Right lobe of liver (tissue), 6 donors: Measurements from ENCODE around the gene GMDS. TPM values are rescaled to one million over a fixed set of nuclear protein-coding genes. Genes with fewer than 3 reads are reported as not detected.

Experiments
- ATAC-seq, 4 donors: fragments of 200-7000 bp; cut with Tn5 transposase; one replicate each; pipeline ENCODE4 v1.9.1; 2020; ENCODE audit warnings: mild to moderate bottlenecking in 4 of 4, moderate library complexity in 4 of 4
- DNase-seq, 3 donors: peaks; one replicate each; pipeline ENCODE4 v3.0.0-alpha.2; 2020
- H3K27ac ChIP-seq, 3 donors: fragments of 200-600 bp; one replicate each; pipeline ENCODE4 v1.8.0; 2022
- H3K27me3 ChIP-seq, 2 donors: fragments of 200-600 bp; one replicate each; pipeline ENCODE4 v1.8.0; 2022
- H3K36me3 ChIP-seq, 4 donors: fragments of 200-600 bp; sonication (generic) in 1 of 4; one replicate each; pipeline versions ENCODE4 v1.5.1 to v1.8.0; 2017 to 2022; ENCODE audit warnings: control low read depth in 1 of 4
- H3K4me1 ChIP-seq, 4 donors: fragments of 200-600 bp; sonication (generic) in 1 of 4; one replicate each; pipeline versions ENCODE4 v1.5.1 to v1.8.0; 2017 to 2022; ENCODE audit warnings: control low read depth in 1 of 4
- H3K4me3 ChIP-seq, 3 donors: fragments of 200-600 bp; one replicate each; pipeline ENCODE4 v1.8.0; 2022
- H3K9me3 ChIP-seq, 4 donors: fragments of 200-600 bp; sonication (generic) in 1 of 4; one replicate each; pipeline versions ENCODE4 v1.5.1 to v1.8.0; 2017 to 2022; ENCODE audit warnings: control low read depth in 1 of 4
- CTCF ChIP-seq, 4 donors: fragments of 200-600 bp in 3 of 4; fragments of 450-650 bp in 1 of 4; IDR thresholded peaks; one replicate each; pipeline versions ENCODE4 v1.5.1 to v1.8.0; 2016 to 2022; ENCODE audit warnings: antibody characterized with exemption in 4 of 4, mild to moderate bottlenecking in 2 of 4
- POLR2A ChIP-seq: fragments of 450-650 bp; IDR thresholded peaks from one replicate; pipeline ENCODE4 v1.6.1; 2017; ENCODE audit warnings: antibody characterized with exemption, mild to moderate bottlenecking
- WGBS: methylation state at CpG from one replicate; pipeline ENCODE4 v1.1.6; 2018; ENCODE audit warnings: low coverage, low lambda C conversion rate; ENCODE audit not compliant: insufficient coverage; ENCODE audit errors: missing lambda C conversion rate; 5-methylcytosine and 5-hydroxymethylcytosine counted together
- intact Hi-C, 2 donors: fragments of 100-400 bp; cut with DNase I; formaldehyde crosslinking; loops; one replicate each; pipeline versions ENCODE4 v1.11.2 to v1.14.1; 2022
- total RNA-seq, 6 experiments: library from RNA; depleted of rRNA in 2 of 6; stranded (reverse); fragments of >200 nt in 2 of 6; fragmentation: NEBNext Ultra II Directional in 3 of 6; extraction: Animal tissue kit (Norgen Biotek cat#: 25700) in 3 of 6; gene quantifications; one replicate each; pipeline versions ENCODE4 v1.1.0 to v1.2.4, GENCODE V29; 2016 to 2023
- donor health status: DM: no; HTN: yes; CAD: no.
- donor health status: DM: no; HTN: no; CAD: no.
- donor health status: DM: no; HTN: no; CAD: no.
- donor health status: DM: no; HTN: yes; CAD: no.
- donor health status: DM: no; HTN: yes; CAD: no.

Gene GMDS
- total RNA-seq, 6 experiments from 2014 or later: 15.9 to 34.4 (median 23.4) TPM

DNA sequence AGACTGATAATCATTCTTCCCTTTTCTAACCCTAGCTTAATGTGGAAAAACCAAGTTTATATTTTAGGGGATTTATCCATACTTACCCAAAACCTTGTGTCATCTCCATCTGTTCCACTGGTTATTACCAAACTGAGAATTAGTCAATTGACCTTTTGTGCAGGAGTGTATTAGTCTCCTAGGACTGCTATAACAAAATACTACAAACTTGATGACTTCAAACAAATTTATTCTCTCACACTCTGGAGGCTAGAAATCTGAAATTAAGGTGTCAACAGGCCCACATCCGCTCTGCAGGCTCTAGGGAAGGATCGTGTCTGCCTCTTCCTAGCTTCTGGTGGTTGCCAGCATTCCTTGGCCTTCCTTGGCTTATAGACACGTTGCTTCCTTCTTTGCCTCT is 12.7 kb upstream of the GMDS start:
- Histone ChIP-seq H3K27me3 (no peaks in the 10 kb centered on the region), H3K4me1 (peaks cover 0 to 10% (median 5%) of the 10 kb centered on the region in 4 donors), H3K36me3 (peaks cover 0 to under 1% (median 0%) of the 10 kb centered on the region in 4 donors), H3K27ac (peak overlapping the region in 2 of 3 donors; percentile 6), H3K4me3 (no peak overlapping the region), H3K9me3 (no peaks in the 10 kb centered on the region)
- intact Hi-C loops: no loop called here
- TF ChIP-seq POLR2A: no peak
- TF ChIP-seq CTCF (IDR thresholded peaks at IDR 0.05): no peak
- ATAC-seq (no peak), DNase-seq (no peak)
- WGBS: 84% methylated on average over 3 of the region's 3 CpGs

DNA sequence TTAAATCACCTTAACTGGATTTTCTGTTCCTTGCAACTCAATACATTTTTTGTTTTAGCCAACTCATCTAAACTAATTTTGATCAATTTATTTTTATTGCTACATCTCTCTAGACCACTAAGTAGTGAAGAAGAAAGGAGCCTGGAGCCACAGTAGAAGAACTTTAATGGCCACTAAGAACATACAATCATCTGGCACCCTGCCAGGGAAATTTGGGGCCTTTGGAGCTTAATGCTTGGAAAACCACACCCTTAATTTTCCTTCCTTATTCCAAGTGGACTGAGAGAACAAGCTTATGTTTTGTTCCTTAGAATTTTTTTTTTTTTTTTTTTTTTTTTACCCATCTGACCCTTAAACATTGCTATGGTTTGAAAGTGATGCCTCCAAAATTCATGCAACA is 12.0 kb upstream of the GMDS start:
- no peak overlapping the region for H3K27ac ChIP-seq

DNA sequence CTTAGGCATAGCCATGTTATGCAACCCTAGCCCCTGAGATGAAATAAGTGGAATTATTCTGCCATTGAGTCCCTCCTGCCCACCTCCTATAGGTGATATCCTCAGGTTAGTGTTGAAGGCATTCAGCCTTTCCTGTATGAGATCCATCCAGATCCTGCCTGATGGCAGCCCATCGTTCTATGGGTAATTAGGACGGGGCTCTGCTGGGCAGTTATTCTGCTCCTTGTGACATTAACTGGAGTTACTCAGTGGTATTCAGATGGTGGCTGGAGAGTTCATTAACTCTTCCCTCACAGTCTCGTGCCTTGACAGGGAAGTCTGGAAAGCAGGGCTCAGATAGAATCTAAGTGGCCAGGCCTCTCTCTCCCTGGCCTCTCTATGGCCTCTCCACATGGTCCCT is 9.3 kb upstream of the GMDS start:
- H3K27ac ChIP-seq: no peak overlapping the region
- WGBS: no CpG with 5 or more reads among the region's 3 CpGs
- H3K4me3 ChIP-seq: no peak overlapping the region
- no peak for TF ChIP-seq CTCF (IDR thresholded peaks at IDR 0.05)
- TF ChIP-seq POLR2A: no peak
- no peaks in the 10 kb centered on the region for H3K9me3 ChIP-seq
- peaks cover 0 to 13% (median 0%) of the 10 kb centered on the region in 4 donors for H3K36me3 ChIP-seq
- no peaks in the 10 kb centered on the region for H3K27me3 ChIP-seq
- ATAC-seq: no peak
- intact Hi-C loops: no loop called here
- peaks cover 0 to 7% (median 3%) of the 10 kb centered on the region in 4 donors for H3K4me1 ChIP-seq
- DNase-seq: no peak

More for the DNA sequence above, 12.0 kb upstream of the GMDS start:
- H3K36me3 ChIP-seq: peaks cover 0 to 7% (median 0%) of the 10 kb centered on the region in 4 donors
- intact Hi-C loops: no loop called here
- H3K4me1 ChIP-seq: peaks cover 0 to 10% (median 5%) of the 10 kb centered on the region in 4 donors
- DNase-seq (no peak), ATAC-seq (no peak)
- H3K4me3 ChIP-seq: no peak overlapping the region
- H3K9me3 ChIP-seq: no peaks in the 10 kb centered on the region
- TF ChIP-seq POLR2A: no peak
- TF ChIP-seq CTCF (IDR thresholded peaks at IDR 0.05): no peak
- no peaks in the 10 kb centered on the region for H3K27me3 ChIP-seq

- H3K9me3 ChIP-seq: no peaks in the 10 kb centered on the region
- TF ChIP-seq POLR2A (no peak), CTCF (IDR thresholded peaks at IDR 0.05) (no peak)
- ATAC-seq (no peak), DNase-seq (no peak)
- H3K4me1 ChIP-seq: peaks cover 0 to 6% (median 0%) of the 10 kb centered on the region in 4 donors
- H3K36me3 ChIP-seq: peaks cover 0 to 14% (median 0%) of the 10 kb centered on the region in 4 donors
- no peak overlapping the region for H3K27ac ChIP-seq
- H3K4me3 ChIP-seq: no peak overlapping the region
- intact Hi-C loops: no loop called here
- H3K27me3 ChIP-seq: no peaks in the 10 kb centered on the region
- 99% methylated on average over 7 of the region's 7 CpGs for WGBS
These were observed 3.7 kb upstream of the GMDS start for GRCh38 chr6:2249126-2249525.

GRCh38 chr6:2247664-2248063 is 2.3 kb upstream of the GMDS start:
- peaks cover 0 to 6% (median 0%) of the 10 kb centered on the region in 4 donors for H3K4me1 ChIP-seq
- peaks cover 0 to 9% (median 0%) of the 10 kb centered on the region in 4 donors for H3K36me3 ChIP-seq
- no peak for DNase-seq
- H3K27me3 ChIP-seq: no peaks in the 10 kb centered on the region
- TF ChIP-seq CTCF (IDR thresholded peaks at IDR 0.05) (no peak), POLR2A (no peak)
- WGBS: 85% methylated on average over 5 of the region's 5 CpGs
- no peaks in the 10 kb centered on the region for H3K9me3 ChIP-seq
- H3K27ac ChIP-seq: no peak overlapping the region
- intact Hi-C loops: no loop called here
- no peak overlapping the region for H3K4me3 ChIP-seq
- ATAC-seq: no peak
